ENCODE measurements around the gene IL37. TPM values are rescaled to one million over a fixed set of nuclear protein-coding genes. Genes with fewer than 3 reads are reported as not detected.
A peak's percentile ranks its signal among the peaks of the same experiment; 100 is the strongest.

The IL37 gene
- total and polyA plus RNA-seq, 2 experiments from 2014 or later: not detected

- H3K79me2 ChIP-seq (replicated peaks; ENCODE audit: insufficient read depth): no peaks in the 10 kb centered on the region
- peaks cover 4% of the 10 kb centered on the region; the same call in 1 of the 2 replicates for H3K4me1 ChIP-seq (ENCODE audit: insufficient read depth)
- H3K9me3 Mint-ChIP-seq: no peaks in the 10 kb centered on the region
- no peaks in the 10 kb centered on the region for H3K36me3 ChIP-seq (ENCODE audit: insufficient read depth)
- peak; percentile 74 for DNase-seq (ENCODE audit: low spot score)
- no peak for TF ChIP-seq ZNF114 (CRISPR knock-in tag; IDR thresholded peaks at IDR 0.05)
- TF ChIP-seq, protein P1, sequence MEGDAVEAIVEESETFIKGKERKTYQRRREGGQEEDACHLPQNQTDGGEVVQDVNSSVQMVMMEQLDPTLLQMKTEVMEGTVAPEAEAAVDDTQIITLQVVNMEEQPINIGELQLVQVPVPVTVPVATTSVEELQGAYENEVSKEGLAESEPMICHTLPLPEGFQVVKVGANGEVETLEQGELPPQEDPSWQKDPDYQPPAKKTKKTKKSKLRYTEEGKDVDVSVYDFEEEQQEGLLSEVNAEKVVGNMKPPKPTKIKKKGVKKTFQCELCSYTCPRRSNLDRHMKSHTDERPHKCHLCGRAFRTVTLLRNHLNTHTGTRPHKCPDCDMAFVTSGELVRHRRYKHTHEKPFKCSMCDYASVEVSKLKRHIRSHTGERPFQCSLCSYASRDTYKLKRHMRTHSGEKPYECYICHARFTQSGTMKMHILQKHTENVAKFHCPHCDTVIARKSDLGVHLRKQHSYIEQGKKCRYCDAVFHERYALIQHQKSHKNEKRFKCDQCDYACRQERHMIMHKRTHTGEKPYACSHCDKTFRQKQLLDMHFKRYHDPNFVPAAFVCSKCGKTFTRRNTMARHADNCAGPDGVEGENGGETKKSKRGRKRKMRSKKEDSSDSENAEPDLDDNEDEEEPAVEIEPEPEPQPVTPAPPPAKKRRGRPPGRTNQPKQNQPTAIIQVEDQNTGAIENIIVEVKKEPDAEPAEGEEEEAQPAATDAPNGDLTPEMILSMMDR (conservative IDR thresholded peaks at IDR 0.05; ENCODE audit: low read depth in 2 of 2): peak; percentile 59 to 69; a peak in 3 of 4 replicates
- no peaks in the 10 kb centered on the region for H3K27me3 ChIP-seq (ENCODE audit: insufficient read depth)
- H3K9me2 ChIP-seq (ENCODE audit: insufficient read depth): no peaks in the 10 kb centered on the region
- peak overlapping the region; percentile 49 for H3K4me2 ChIP-seq
- peaks cover 2% of the 10 kb centered on the region for H3K27me3 Mint-ChIP-seq (ENCODE audit: insufficient read depth, low read depth, poor library complexity)
- no peak overlapping the region for H3K4me3 ChIP-seq
- no peaks in the 10 kb centered on the region for H3F3A ChIP-seq (replicated peaks; ENCODE audit: low read depth)
- H2AFZ ChIP-seq: peak overlapping the region; percentile 40; the same call in 1 of the 2 replicates
- no peak overlapping the region for H3K27ac ChIP-seq (ENCODE audit: low read depth)
- no peaks in the 10 kb centered on the region for H3K4me1 Mint-ChIP-seq
- no peaks in the 10 kb centered on the region for H3K36me3 Mint-ChIP-seq (ENCODE audit: low read depth)
- H3K27ac Mint-ChIP-seq: no peak overlapping the region
- peak; percentile 67 for ATAC-seq
- H4K20me1 ChIP-seq (replicated peaks; ENCODE audit: insufficient read depth): no peaks in the 10 kb centered on the region
- no peak overlapping the region for H3K4me3 Mint-ChIP-seq
These were observed 48.3 kb downstream of the IL37 start for GRCh38 chr2:112959109-112959812.

DNA sequence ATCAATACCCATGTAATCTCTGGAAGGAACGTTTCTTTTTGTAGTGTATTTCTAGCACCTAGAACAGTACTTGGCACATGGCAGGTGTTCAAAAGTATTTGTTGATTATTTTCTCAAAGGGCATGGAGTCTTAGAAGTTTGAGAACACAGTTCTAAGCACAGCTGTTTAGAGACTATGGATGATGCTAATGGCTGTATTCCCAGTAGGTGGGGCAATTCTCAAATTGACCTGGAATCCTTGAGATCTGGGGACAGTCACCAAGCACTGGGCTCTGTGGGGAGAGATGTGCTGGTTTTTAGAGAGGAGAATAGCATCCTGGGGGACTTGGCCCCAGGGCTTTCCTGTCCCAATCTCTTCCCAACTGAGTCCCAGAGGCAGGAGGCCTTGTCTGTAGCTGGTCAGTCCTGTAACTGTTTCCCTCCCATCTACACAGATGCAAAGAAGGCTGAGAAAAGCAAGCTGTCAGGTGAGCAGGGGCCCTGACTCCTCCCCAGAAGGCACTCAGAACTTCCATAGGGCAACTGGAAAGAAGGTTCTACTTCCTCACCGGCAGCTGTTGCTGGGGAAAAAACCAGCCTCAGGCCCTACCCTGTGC is 49.4 kb downstream of the IL37 start:
- no peak overlapping the region for H3K4me3 Mint-ChIP-seq
- no peak for TF ChIP-seq POLR2AphosphoS5 (IDR thresholded peaks at IDR 0.05; ENCODE audit: low read depth)
- TF ChIP-seq, protein P1 (conservative IDR thresholded peaks at IDR 0.05; ENCODE audit: low read depth in 2 of 2): peak; percentile 30 to 35
- Histone ChIP-seq H3K4me1 (ENCODE audit: insufficient read depth) (peaks cover 4% of the 10 kb centered on the region; the same call in 1 of the 2 replicates), H3K27ac (ENCODE audit: low read depth) (no peak overlapping the region), H3F3A (replicated peaks; ENCODE audit: low read depth) (no peaks in the 10 kb centered on the region), H3K9me2 (ENCODE audit: insufficient read depth) (no peaks in the 10 kb centered on the region), H3K36me3 (ENCODE audit: insufficient read depth) (no peaks in the 10 kb centered on the region), H3K4me3 (no peak overlapping the region), H2AFZ (no peak overlapping the region), H4K20me1 (replicated peaks; ENCODE audit: insufficient read depth) (no peaks in the 10 kb centered on the region), H3K4me2 (no peak overlapping the region), H3K79me2 (replicated peaks; ENCODE audit: insufficient read depth) (no peaks in the 10 kb centered on the region), H3K27me3 (ENCODE audit: insufficient read depth) (no peaks in the 10 kb centered on the region)
- no peaks in the 10 kb centered on the region for H3K36me3 Mint-ChIP-seq (ENCODE audit: low read depth)
- no peak overlapping the region for H3K27ac Mint-ChIP-seq
- peaks cover 2% of the 10 kb centered on the region for H3K27me3 Mint-ChIP-seq (ENCODE audit: insufficient read depth, low read depth, poor library complexity)
- DNase-seq (ENCODE audit: low spot score) (peak; percentile 39), ATAC-seq (peak; percentile 26; the same call in 2 of the 3 replicates)
- no peaks in the 10 kb centered on the region for H3K9me3 Mint-ChIP-seq
- no peaks in the 10 kb centered on the region for H3K4me1 Mint-ChIP-seq
